Measurements from ENCODE around the gene KCNH2. TPM values are rescaled to one million over a fixed set of nuclear protein-coding genes. Genes with fewer than 3 reads are reported as not detected.

The KCNH2 gene
- total RNA-seq, 4 donors from 2014 or later: 0.19 to 2.5 (median 0.72) TPM

GRCh38 chr7:150959081-150959480 is 19.0 kb downstream of the KCNH2 start:
- H3K36me3 ChIP-seq: no peaks in the 10 kb centered on the region

GRCh38 chr7:150958597-150958996 is 19.5 kb downstream of the KCNH2 start:
- WGBS, 2 donors: 41 to 68% methylated on average over 11 to 13 of the region's 13 CpGs
- Histone ChIP-seq H3K27ac (no peak overlapping the region), H3K9me3 (no peaks in the 10 kb centered on the region), H3K4me1 (peaks cover 8 to 49% (median 8%) of the 10 kb centered on the region in 3 donors), H3K27me3 (peaks cover 0 to 93% (median 0%) of the 10 kb centered on the region in 4 donors), H3K4me3 (no peak overlapping the region), H3K36me3 (no peaks in the 10 kb centered on the region)
- DNase-seq: no peak
- intact Hi-C loops (cut with DNase I): no loop called here
- TF ChIP-seq CTCF (IDR thresholded peaks at IDR 0.05) (no peak), POLR2A (IDR thresholded peaks at IDR 0.05) (no peak)

More at GRCh38 chr7:150959081-150959480, 19.0 kb downstream of the KCNH2 start:
- H3K4me3 ChIP-seq: no peak overlapping the region
- WGBS, 2 donors: no CpG with 5 or more reads among the region's 3 CpGs
- TF ChIP-seq CTCF (IDR thresholded peaks at IDR 0.05): no peak
- no peak for TF ChIP-seq POLR2A (IDR thresholded peaks at IDR 0.05)
- peaks cover 8 to 48% (median 8%) of the 10 kb centered on the region in 3 donors for H3K4me1 ChIP-seq
- H3K27ac ChIP-seq: no peak overlapping the region
- no peak for DNase-seq
- intact Hi-C loops (cut with DNase I): no loop called here
- H3K27me3 ChIP-seq: peaks cover 0 to 93% (median 0%) of the 10 kb centered on the region in 4 donors
- H3K9me3 ChIP-seq: no peaks in the 10 kb centered on the region

GRCh38 chr7:150958062-150958552 is 20.0 kb downstream of the KCNH2 start:
- H3K27me3 ChIP-seq: peaks cover 0 to 91% (median 0%) of the 10 kb centered on the region in 4 donors
- H3K9me3 ChIP-seq: no peaks in the 10 kb centered on the region
- no peak overlapping the region for H3K27ac ChIP-seq
- H3K4me1 ChIP-seq: peaks cover 8 to 45% (median 8%) of the 10 kb centered on the region in 3 donors
- WGBS, 2 donors: 31 to 36% methylated on average over 5 to 10 of the region's 74 CpGs
- no peak overlapping the region for H3K4me3 ChIP-seq
- no peaks in the 10 kb centered on the region for H3K36me3 ChIP-seq
- TF ChIP-seq POLR2A (IDR thresholded peaks at IDR 0.05) (no peak), CTCF (IDR thresholded peaks at IDR 0.05) (no peak)
- intact Hi-C loops (cut with DNase I): no loop called here
- no peak for DNase-seq

- Histone ChIP-seq H3K4me1 (peaks cover 8 to 38% (median 8%) of the 10 kb centered on the region in 3 donors), H3K36me3 (no peaks in the 10 kb centered on the region), H3K27ac (no peak overlapping the region), H3K4me3 (no peak overlapping the region), H3K9me3 (no peaks in the 10 kb centered on the region), H3K27me3 (peaks cover 0 to 87% (median 0%) of the 10 kb centered on the region in 4 donors)
- no peak for TF ChIP-seq CTCF (IDR thresholded peaks at IDR 0.05)
- TF ChIP-seq POLR2A (IDR thresholded peaks at IDR 0.05): no peak
- intact Hi-C loops (cut with DNase I): no loop called here
- no peak for DNase-seq
- WGBS, 2 donors: 50 to 84% methylated on average over 7 to 18 of the region's 26 CpGs
Observed at GRCh38 chr7:150957133-150958020, 20.7 kb downstream of the KCNH2 start.
